ENCODE results near the gene DOK7. TPM values are rescaled to one million over a fixed set of nuclear protein-coding genes. Genes with fewer than 3 reads are reported as not detected.

DOK7 gene
- polyA plus RNA-seq, 1 donor (not counting 4 experiments of a cell fraction or from before 2014, with no cell fraction given): 0.13 TPM

DNA sequence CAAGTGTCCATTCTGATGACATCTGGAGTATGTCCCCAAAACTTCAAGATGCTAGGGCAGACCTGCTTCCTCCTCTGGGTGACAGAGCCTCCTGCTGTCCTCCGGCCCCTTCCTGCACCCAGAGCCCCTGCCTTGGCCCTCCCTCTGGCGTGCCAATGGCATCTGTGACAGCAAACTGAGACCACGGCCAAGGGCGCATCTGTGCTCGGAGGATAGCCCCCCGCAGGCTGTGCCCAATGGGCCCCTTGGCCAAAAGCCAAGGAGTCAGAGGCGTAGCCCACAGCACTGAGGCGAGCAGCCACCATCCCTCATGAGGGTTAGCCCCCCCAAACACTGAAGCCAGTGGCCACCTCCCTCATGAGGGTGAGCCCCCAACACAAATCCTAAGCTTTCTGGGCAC is 61.2 kb downstream of the DOK7 start:
- Histone ChIP-seq H3K4me3 (ENCODE audit: control insufficient read depth in 2 of 3, extremely low read depth in 1 of 3, insufficient read depth in 2 of 3, low read depth in 1 of 3, low read length in 3 of 3) (no peak overlapping the region), H4K20me1 (ENCODE audit: control insufficient read depth, extremely low read depth, insufficient read depth, low read length) (peaks cover 4% of the 10 kb centered on the region), H3K9me3 (ENCODE audit: control insufficient read depth, low read depth, low read length) (no peaks in the 10 kb centered on the region), H3K4me1 (ENCODE audit: control insufficient read depth, extremely low read depth, insufficient read depth, low read length) (no peaks in the 10 kb centered on the region), H3K9ac (ENCODE audit: control insufficient read depth, extremely low read depth, insufficient read depth, low read length) (no peak overlapping the region), H3K27ac (ENCODE audit: control insufficient read depth, insufficient read depth, low read length) (no peak overlapping the region), H3K79me2 (ENCODE audit: control insufficient read depth, insufficient read depth, low read length) (peaks cover 28% of the 10 kb centered on the region), H2AFZ (ENCODE audit: control insufficient read depth, low read length) (no peak overlapping the region), H3K4me2 (ENCODE audit: control insufficient read depth, extremely low read depth, insufficient read depth, low read depth, low read length) (no peak overlapping the region), H3K27me3 (ENCODE audit: control insufficient read depth, extremely low read depth, insufficient read depth, low read length) (no peaks in the 10 kb centered on the region), H3K9me1 (ENCODE audit: control insufficient read depth, extremely low read depth, insufficient read depth, low read length) (no peaks in the 10 kb centered on the region), H3K36me3 (ENCODE audit: control insufficient read depth in 2 of 2, extremely low read depth in 1 of 2, insufficient read depth in 2 of 2, low read length in 2 of 2) (peaks cover 27 to 32% of the 10 kb centered on the region in 2 experiments)
- FAIRE-seq (no peak), DNase-seq (ENCODE audit: low read depth, low spot score) (no peak)
- dilution Hi-C loops (cut with MboI; ENCODE audit: extremely low pct_ligation_motif_present, low sequenced_read_pairs): no loop called here
- no peak for TF ChIP-seq EZH2 (IDR thresholded peaks at IDR 0.05; ENCODE audit: low read length)
- TF ChIP-seq, protein P1, sequence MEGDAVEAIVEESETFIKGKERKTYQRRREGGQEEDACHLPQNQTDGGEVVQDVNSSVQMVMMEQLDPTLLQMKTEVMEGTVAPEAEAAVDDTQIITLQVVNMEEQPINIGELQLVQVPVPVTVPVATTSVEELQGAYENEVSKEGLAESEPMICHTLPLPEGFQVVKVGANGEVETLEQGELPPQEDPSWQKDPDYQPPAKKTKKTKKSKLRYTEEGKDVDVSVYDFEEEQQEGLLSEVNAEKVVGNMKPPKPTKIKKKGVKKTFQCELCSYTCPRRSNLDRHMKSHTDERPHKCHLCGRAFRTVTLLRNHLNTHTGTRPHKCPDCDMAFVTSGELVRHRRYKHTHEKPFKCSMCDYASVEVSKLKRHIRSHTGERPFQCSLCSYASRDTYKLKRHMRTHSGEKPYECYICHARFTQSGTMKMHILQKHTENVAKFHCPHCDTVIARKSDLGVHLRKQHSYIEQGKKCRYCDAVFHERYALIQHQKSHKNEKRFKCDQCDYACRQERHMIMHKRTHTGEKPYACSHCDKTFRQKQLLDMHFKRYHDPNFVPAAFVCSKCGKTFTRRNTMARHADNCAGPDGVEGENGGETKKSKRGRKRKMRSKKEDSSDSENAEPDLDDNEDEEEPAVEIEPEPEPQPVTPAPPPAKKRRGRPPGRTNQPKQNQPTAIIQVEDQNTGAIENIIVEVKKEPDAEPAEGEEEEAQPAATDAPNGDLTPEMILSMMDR (optimal IDR thresholded peaks at IDR 0.05 in 1 of 3, IDR thresholded peaks at IDR 0.05 in 1 of 3, conservative IDR thresholded peaks at IDR 0.05 in 1 of 3; ENCODE audit: extremely low read depth in 1 of 3, insufficient read depth in 2 of 3, low read length in 3 of 3): no peak

DNA sequence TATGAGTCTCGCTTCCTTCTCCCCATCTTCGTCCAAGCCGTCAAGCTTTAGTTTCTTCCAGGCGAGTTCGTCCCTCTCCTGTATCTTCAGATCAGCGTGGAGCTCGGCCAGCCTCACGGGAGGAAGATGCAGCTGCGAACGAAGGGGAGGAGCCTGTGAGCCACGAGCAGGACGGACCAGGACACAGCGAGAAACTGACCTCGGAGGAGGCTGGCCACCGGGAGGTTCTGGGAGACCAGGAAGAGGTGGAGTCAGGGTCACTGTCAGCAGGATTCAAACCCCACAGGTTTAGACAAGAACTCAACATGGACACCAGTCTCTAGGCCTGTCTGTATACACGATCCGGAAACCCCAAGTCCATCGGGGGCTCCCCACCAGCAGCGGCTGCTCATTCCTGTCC is 61.8 kb downstream of the DOK7 start:
- TF ChIP-seq, protein P1 (optimal IDR thresholded peaks at IDR 0.05 in 1 of 3, IDR thresholded peaks at IDR 0.05 in 1 of 3, conservative IDR thresholded peaks at IDR 0.05 in 1 of 3; ENCODE audit: extremely low read depth in 1 of 3, insufficient read depth in 2 of 3, low read length in 3 of 3): no peak
- no peak for TF ChIP-seq EZH2 (IDR thresholded peaks at IDR 0.05; ENCODE audit: low read length)
- no peaks in the 10 kb centered on the region for H3K27me3 ChIP-seq (ENCODE audit: control insufficient read depth, extremely low read depth, insufficient read depth, low read length)
- H3K27ac ChIP-seq (ENCODE audit: control insufficient read depth, insufficient read depth, low read length): no peak overlapping the region
- dilution Hi-C loops (cut with MboI; ENCODE audit: extremely low pct_ligation_motif_present, low sequenced_read_pairs): no loop called here
- no peak overlapping the region for H2AFZ ChIP-seq (ENCODE audit: control insufficient read depth, low read length)
- no peak overlapping the region for H3K9ac ChIP-seq (ENCODE audit: control insufficient read depth, extremely low read depth, insufficient read depth, low read length)
- H3K4me2 ChIP-seq (ENCODE audit: control insufficient read depth, extremely low read depth, insufficient read depth, low read depth, low read length): no peak overlapping the region
- H4K20me1 ChIP-seq (ENCODE audit: control insufficient read depth, extremely low read depth, insufficient read depth, low read length): peaks cover 8% of the 10 kb centered on the region
- FAIRE-seq (no peak), DNase-seq (ENCODE audit: low read depth, low spot score) (no peak)
- no peaks in the 10 kb centered on the region for H3K9me3 ChIP-seq (ENCODE audit: control insufficient read depth, low read depth, low read length)
- H3K9me1 ChIP-seq (ENCODE audit: control insufficient read depth, extremely low read depth, insufficient read depth, low read length): no peaks in the 10 kb centered on the region
- no peaks in the 10 kb centered on the region for H3K4me1 ChIP-seq (ENCODE audit: control insufficient read depth, extremely low read depth, insufficient read depth, low read length)
- H3K36me3 ChIP-seq (ENCODE audit: control insufficient read depth in 2 of 2, extremely low read depth in 1 of 2, insufficient read depth in 2 of 2, low read length in 2 of 2): peaks cover 27 to 35% of the 10 kb centered on the region in 2 experiments
- H3K79me2 ChIP-seq (ENCODE audit: control insufficient read depth, insufficient read depth, low read length): peaks cover 34% of the 10 kb centered on the region
- H3K4me3 ChIP-seq (ENCODE audit: control insufficient read depth in 2 of 3, extremely low read depth in 1 of 3, insufficient read depth in 2 of 3, low read depth in 1 of 3, low read length in 3 of 3): no peak overlapping the region
